Kidney (tissue), 14 donors: Measurements from ENCODE around the gene DAP3. TPM values are rescaled to one million over a fixed set of nuclear protein-coding genes. Genes with fewer than 3 reads are reported as not detected.
"Not testable (repeated sequence)": the region's sequence is repeated elsewhere in the genome, so short reads cannot be mapped to it uniquely, and the experiment has no call there.

Experiments used
- DNase-seq, 5 donors: peaks; one replicate each; pipeline ENCODE4 v3.0.0-alpha.2; 2013 to 2020
- FAIRE-seq: peaks from 2 replicates; lab custom pipeline; 2012; peaks lifted over from hg19 to GRCh38; lab: Jason Lieb, UNC
- H3K27ac ChIP-seq, 2 donors: one replicate each; pipeline ENCODE4 v1.7.0; 2013; ENCODE audit warnings: low read depth in 2 of 2, low read length in 2 of 2, inconsistent platforms in 1 of 2
- H3K27me3 ChIP-seq: one replicate; pipeline ENCODE4 v1.7.1; 2013; ENCODE audit warnings: low read length, inconsistent platforms; ENCODE audit not compliant: control insufficient read depth, insufficient read depth
- H3K36me3 ChIP-seq, 3 donors: one replicate each; pipeline versions ENCODE4 v1.7.0 to v1.7.1; 2013; ENCODE audit warnings: low read length in 3 of 3, control low read depth in 1 of 3, inconsistent platforms in 1 of 3; ENCODE audit not compliant: insufficient read depth in 3 of 3, control insufficient read depth in 2 of 3
- H3K4me1 ChIP-seq, 3 donors: one replicate each; pipeline versions ENCODE4 v1.7.0 to v1.7.1; 2013; ENCODE audit warnings: low read length in 3 of 3, inconsistent platforms in 1 of 3, low read depth in 1 of 3; ENCODE audit not compliant: control insufficient read depth in 2 of 3, insufficient read depth in 2 of 3
- H3K4me3 ChIP-seq, 3 donors: one replicate each; pipeline versions ENCODE4 v1.7.0 to v1.8.1; 2013; ENCODE audit warnings: low read length in 3 of 3, control low read depth in 1 of 3, inconsistent platforms in 1 of 3
- H3K9ac ChIP-seq, 3 donors: one replicate each; pipeline versions ENCODE4 v1.7.0 to v1.7.1; 2013; ENCODE audit warnings: low read length in 3 of 3, control low read depth in 1 of 3, inconsistent platforms in 1 of 3
- H3K9me3 ChIP-seq, 3 donors: one replicate each; pipeline versions ENCODE4 v1.7.0 to v1.7.1; 2013; ENCODE audit warnings: low read length in 3 of 3, control low read depth in 1 of 3, inconsistent platforms in 1 of 3; ENCODE audit not compliant: control insufficient read depth in 2 of 3, insufficient read depth in 1 of 3
- intact Hi-C: fragments of 100-400 bp; cut with DNase I; formaldehyde crosslinking; loops from one replicate; pipeline ENCODE4 v1.11.1; 2022
- polyA plus RNA-seq: library from polyadenylated mRNA; stranded (reverse); fragments of 350-450 nt; fragmentation: Illumina TruSeq; extraction: RNeasy Lipid Tissue Mini Kit (QIAGEN cat#74804); gene quantifications from one replicate; pipeline ENCODE4 v1.2.3, GENCODE V29; 2014; ENCODE audit warnings: low read depth, low replicate concordance; ENCODE audit not compliant: insufficient read depth
- total RNA-seq: library from RNA; stranded (reverse); fragmentation: NEBNext Ultra II Directional; extraction: Animal tissue kit (Norgen Biotek cat#: 25700); gene quantifications from one replicate; pipeline ENCODE4 v1.2.1, GENCODE V29; 2021
- TF ChIP-seq, protein P1 (sequence below): IDR thresholded peaks from 3 replicates; pipeline ENCODE4 v1.5.1; 2012; ENCODE audit warnings: mild to moderate bottlenecking, moderate library complexity, borderline replicate concordance; ENCODE audit not compliant: insufficient read depth; ENCODE audit errors: extremely low read depth
- donor health status: control.
- donor health status: control.
- donor health status: control.
- donor health status: control.
- donor health status: control.
- donor health status: DM: yes; HTN: yes; CAD: no.
- donor health status: Normal renal cell carcinoma (clear cell type).

DAP3 gene
- total and polyA plus RNA-seq, 2 donors from 2014 or later = 85.2 to 92.2 TPM

DNA sequence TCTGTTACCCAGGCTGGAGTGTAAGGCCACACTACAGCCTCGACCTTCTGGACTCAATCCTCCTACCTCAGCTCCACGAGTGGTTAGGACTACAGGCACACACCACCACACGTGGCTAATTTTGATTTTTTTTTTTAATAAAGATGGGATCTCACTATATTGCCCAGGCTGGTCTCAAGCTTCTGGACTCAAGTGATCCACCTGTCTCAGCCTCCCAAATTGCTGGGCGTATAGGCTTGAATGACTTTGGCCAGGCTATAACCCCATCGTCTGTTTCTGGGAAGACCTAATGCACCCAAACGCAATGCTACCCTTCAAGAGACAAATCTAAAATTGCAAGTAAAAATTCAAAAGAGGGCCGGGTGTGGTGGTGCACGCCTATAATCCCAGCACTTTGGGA is 52.1 kb downstream of the DAP3 start:
- FAIRE-seq = no peak
- Histone ChIP-seq H3K4me3 (no peak overlapping the region), H3K4me1 (no peaks in the 10 kb centered on the region), H3K9me3 (no peaks in the 10 kb centered on the region), H3K27ac (no peak overlapping the region), H3K27me3 (no peaks in the 10 kb centered on the region), H3K36me3 (peaks cover 0 to 10% (median 4%) of the 10 kb centered on the region in 3 donors), H3K9ac (no peak overlapping the region)
- intact Hi-C loops = no loop called here
- TF ChIP-seq, protein P1, sequence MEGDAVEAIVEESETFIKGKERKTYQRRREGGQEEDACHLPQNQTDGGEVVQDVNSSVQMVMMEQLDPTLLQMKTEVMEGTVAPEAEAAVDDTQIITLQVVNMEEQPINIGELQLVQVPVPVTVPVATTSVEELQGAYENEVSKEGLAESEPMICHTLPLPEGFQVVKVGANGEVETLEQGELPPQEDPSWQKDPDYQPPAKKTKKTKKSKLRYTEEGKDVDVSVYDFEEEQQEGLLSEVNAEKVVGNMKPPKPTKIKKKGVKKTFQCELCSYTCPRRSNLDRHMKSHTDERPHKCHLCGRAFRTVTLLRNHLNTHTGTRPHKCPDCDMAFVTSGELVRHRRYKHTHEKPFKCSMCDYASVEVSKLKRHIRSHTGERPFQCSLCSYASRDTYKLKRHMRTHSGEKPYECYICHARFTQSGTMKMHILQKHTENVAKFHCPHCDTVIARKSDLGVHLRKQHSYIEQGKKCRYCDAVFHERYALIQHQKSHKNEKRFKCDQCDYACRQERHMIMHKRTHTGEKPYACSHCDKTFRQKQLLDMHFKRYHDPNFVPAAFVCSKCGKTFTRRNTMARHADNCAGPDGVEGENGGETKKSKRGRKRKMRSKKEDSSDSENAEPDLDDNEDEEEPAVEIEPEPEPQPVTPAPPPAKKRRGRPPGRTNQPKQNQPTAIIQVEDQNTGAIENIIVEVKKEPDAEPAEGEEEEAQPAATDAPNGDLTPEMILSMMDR = no peak
- DNase-seq = no peak

DNA sequence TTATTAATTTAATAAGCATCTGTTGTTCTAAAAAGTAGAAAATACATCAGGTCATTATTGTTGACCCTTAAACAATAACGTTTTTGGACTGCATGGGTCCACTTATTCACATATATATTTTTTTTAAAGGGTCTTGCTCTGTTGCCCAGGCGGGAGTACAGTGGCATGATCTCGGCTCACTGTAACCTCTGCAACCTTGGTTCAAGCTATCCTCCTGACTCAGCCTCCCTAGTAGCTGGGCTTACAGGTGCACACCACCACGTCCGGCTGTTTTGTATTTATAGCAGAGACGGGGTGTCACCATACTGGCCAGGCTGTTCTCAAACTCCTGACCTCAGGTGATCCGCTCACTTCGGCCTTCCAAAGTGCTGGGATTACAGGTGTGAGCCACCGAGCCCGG is 53.0 kb downstream of the DAP3 start:
- H3K27me3 ChIP-seq = no peaks in the 10 kb centered on the region
- TF ChIP-seq, protein P1 = no peak
- H3K4me3 ChIP-seq = no peak overlapping the region
- no peak overlapping the region for H3K27ac ChIP-seq
- H3K4me1 ChIP-seq = no peaks in the 10 kb centered on the region
- intact Hi-C loops = no loop called here
- FAIRE-seq (no peak), DNase-seq (no peak)
- H3K9me3 ChIP-seq = no peaks in the 10 kb centered on the region
- H3K36me3 ChIP-seq = peaks cover 0 to 8% (median 2%) of the 10 kb centered on the region in 3 donors
- no peak overlapping the region for H3K9ac ChIP-seq

DNA sequence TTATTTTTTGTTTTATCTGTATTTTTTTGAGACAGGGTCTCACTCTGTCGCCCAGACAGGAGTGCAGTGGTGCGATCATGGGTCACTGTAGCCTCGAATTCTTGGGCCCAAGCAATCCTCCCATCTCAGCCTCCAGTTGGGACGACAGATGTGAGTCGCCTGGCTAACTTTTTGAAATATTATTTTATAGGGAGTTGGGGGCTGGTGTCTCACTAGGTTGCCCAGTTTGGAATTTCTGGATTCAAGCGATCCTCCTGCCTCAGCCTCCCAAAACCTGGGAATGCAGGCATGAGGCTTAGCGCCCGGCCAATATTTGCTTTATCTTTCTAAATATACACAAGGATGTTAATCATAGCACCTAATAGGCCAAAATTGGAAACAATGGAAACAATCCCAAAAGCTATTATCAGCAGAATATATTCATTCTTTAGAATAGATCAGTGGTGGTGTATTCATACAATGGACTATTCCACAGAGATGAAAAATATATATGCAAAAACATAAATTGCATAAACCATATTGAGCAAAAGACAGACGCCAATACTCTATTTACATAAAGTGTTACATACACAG is 55.9 kb downstream of the DAP3 start:
- Histone ChIP-seq H3K27ac (no peak overlapping the region), H3K9me3 (no peaks in the 10 kb centered on the region), H3K27me3 (no peaks in the 10 kb centered on the region), H3K9ac (peak overlapping the region; percentile 74 to 84 (median 79)), H3K4me3 (peak overlapping the region; percentile 62 to 97 (median 83)), H3K36me3 (no peaks in the 10 kb centered on the region), H3K4me1 (no peaks in the 10 kb centered on the region)
- TF ChIP-seq, protein P1 = no peak
- DNase-seq (no peak), FAIRE-seq (no peak)
- intact Hi-C loops = no loop called here

DNA sequence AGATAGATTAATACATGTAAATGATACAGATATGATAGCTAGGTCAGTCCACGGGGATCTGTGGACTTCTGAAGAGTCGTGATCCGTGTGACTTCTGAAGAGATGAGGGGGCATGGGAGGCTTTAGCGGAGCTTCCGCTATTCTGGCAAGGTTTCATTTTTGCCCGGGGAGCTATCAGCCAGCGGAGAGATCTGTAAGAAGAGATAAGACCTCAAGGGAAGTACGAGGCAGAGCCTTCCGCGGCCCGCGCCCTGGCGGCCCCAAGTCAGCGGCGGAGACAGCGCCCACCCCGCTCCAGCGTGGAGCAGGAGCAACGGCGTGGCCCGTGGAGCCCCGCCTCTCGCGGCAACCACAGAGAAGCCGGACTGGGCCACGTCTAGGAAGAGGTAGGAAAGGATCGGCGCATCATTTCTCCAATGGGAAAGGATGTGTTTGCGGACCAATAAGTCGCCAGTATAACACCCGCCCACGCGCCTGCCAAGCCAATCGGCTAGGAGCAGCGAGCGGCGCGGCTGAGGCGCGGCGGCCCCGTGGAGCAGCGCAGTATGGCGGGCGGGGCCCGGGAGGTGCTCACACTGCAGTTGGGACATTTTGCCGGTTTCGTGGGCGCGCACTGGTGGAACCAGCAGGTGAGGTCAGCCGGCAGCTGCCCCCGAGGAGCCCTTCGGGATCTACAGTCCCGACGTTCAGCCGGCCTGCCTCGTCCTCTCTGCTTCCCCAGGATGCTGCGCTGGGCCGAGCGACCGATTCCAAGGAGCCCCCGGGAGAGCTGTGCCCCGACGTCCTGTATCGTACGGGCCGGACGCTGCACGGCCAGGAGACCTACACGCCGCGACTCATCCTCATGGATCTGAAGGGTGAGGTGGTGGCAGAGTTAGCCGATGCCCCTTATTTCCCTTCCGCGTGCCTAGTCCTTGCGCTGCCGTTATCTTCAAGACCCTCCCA is 56.7 kb downstream of the DAP3 start:
- Histone ChIP-seq H3K9ac (peak overlapping the region; percentile 74 to 84 (median 79)), H3K4me3 (peak overlapping the region; percentile 62 to 97 (median 83))
- H3K27ac ChIP-seq, intact Hi-C loops, H3K4me1 ChIP-seq, H3K36me3 ChIP-seq, H3K27me3 ChIP-seq, H3K9me3 ChIP-seq: not testable (repeated sequence)
- peak; percentile 94 to 98 (median 97) for DNase-seq
- FAIRE-seq = peak; percentile 15

DNA sequence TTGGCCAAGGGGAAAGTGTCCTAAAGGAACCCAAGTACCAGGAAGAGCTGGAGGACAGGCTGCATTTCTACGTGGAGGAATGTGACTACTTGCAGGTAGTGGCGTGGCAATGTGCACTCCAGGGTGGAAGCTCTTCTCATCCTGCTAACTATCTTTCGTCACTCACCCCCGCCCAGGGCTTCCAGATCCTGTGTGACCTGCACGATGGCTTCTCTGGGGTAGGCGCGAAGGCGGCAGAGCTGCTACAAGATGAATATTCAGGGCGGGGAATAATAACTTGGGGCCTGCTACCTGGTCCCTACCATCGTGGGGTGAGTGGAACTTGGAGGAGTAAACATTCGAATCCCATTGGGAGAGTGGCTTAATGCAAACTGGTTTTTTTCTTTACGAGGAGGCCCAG is 58.7 kb downstream of the DAP3 start:
- H3K27ac ChIP-seq, H3K36me3 ChIP-seq, FAIRE-seq, H3K4me3 ChIP-seq, H3K9me3 ChIP-seq, DNase-seq, H3K27me3 ChIP-seq, H3K9ac ChIP-seq, intact Hi-C loops, H3K4me1 ChIP-seq: not testable (repeated sequence)

DNA sequence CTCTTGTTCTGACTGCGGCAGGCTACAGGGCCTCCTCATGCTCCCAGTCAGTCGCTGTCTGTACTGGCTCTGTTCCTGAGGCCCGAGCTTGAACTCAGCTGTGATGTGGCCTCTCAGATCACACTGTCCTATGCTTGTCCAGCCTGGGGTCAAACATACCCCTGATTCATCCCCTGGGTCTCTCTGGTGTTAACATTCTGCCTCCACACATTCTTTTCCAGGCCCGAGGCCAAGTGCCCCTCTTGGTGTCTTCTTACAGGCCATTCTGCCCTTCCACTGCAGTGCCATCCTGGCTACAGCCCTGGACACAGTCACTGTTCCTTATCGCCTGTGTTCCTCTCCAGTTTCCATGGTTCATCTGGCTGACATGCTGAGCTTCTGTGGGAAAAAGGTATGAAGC is 59.2 kb downstream of the DAP3 start:
- H3K36me3 ChIP-seq, DNase-seq, intact Hi-C loops, H3K27ac ChIP-seq, H3K4me3 ChIP-seq, H3K9ac ChIP-seq, H3K27me3 ChIP-seq, H3K4me1 ChIP-seq, FAIRE-seq, H3K9me3 ChIP-seq: not testable (repeated sequence)
